HG03064 (cell line): ENCODE data around the gene AFF1.
A peak's percentile ranks its signal among the peaks of the same experiment; 100 is the strongest.
"Not testable (repeated sequence)": the region's sequence is repeated elsewhere in the genome, so short reads cannot be mapped to it uniquely, and the experiment has no call there.

ENCODE experiments used
- ATAC-seq: cut with Tn5 transposase; IDR thresholded peaks from one replicate; pipeline ENCODE4 v1.9.1; 2021; ENCODE audit warnings: low read depth; ENCODE audit not compliant: unreplicated experiment

The AFF1 gene

DNA sequence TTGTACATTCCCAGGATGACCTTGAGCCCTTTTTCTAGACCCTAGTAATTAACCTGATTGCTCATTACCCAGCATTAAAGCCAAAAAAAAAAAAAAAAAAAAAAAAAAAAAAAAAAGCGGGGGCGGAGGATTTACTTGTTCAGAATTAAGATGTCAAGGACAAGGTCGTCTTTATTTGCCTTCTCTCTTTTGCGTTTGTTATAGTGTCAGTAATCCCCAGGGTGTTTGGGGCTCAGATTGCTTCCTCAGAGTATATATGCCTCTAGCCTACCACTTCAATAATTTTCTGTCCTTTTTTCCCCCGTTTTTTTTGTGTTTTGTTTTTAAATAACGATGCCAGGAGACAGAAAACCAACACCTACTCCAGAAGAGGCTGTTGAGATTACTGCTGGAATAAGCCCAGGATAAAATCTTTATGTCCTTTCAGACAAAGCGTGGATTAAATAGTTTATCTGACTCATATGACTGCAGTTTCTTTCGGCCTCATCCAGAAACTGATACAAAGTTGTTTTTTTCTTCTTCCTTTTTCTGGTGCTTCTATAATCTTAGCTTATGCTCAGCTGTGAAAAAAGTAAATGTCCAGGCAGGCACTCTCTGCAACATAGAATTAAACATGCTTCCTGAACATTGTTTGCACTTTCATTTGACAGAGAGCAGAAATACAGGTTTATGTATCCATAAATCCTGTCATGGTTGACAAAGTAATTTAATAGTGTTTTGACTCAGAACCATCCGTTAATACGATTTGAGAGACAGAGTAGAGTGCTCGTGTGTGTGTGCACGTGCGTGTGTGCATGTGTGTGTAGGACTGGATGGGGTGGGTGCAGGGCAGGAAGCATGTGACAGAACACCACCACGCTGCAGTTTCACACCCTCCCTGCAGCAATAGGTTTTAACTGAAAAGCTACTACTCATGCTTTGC lies 138.6 kb downstream of the AFF1 start:
- peak; percentile 90 for ATAC-seq

DNA sequence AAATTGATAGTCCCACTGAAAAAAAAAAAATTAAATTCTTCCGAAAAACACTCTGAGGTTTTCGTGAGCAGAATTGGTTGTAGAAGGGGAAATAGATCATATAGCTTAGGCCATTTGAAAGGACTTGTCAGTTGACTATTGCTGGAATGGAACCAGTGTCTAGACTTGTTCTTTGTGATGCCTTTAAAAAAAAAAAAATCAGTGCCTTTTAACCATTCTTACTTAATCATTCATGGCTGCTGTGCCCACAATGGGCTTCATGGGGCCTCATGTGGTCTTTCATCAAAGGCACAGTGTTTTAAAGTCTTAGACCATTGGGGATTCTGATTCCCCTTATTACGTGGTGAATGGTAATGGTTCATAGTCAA lies 139.3 kb downstream of the AFF1 start:
- peak; percentile 18 for ATAC-seq

DNA sequence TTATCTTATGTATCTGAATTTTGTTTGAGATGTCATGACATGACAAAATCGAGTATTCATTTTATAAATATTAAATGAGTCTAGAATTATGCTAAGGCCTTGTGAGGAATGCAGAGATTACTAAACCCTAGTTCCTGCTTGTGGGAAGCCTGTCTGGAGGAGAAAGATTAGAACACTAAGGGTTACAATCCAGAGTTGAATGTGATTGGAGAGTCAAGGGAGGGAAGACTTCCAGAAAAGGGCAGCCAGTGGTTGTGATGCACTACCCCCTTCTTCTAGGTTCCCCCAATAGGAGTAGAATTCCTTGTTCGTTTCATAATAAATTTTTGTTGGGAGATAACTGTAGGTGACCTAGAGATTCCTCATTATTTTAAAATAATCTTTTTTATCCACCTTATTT lies 141.1 kb downstream of the AFF1 start:
- no peak for ATAC-seq

DNA sequence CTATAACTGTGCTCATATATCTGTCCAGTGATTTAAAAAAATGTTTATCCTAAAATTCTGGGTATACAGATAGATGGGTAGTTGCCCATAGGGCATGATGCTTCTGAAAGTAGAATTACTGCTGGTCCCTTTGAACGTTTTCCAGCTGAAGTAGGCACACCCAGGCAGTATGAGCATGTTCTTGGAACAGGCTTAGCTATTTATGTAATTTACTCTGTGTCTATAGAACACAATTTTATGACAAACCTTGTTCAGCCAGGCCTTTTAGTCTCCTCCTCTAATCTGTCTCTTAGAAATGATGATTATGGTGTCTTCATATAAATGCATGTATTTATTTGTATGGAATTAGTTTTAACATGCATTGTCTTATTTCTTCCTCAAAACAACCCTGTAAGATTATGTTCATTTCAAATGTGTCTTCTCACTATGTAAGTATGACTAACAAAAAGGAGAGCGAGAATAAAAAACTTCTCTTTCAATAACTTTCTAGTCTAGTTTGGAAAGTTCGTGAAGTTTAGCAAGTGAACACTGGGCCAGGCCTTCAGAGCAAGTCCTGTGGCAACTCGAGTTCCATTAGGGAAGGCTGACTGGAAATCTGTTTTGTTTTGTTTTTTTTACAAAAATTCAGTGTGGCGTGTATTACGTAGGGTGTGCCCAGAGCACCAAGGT lies 142.0 kb downstream of the AFF1 start:
- no peak for ATAC-seq

DNA sequence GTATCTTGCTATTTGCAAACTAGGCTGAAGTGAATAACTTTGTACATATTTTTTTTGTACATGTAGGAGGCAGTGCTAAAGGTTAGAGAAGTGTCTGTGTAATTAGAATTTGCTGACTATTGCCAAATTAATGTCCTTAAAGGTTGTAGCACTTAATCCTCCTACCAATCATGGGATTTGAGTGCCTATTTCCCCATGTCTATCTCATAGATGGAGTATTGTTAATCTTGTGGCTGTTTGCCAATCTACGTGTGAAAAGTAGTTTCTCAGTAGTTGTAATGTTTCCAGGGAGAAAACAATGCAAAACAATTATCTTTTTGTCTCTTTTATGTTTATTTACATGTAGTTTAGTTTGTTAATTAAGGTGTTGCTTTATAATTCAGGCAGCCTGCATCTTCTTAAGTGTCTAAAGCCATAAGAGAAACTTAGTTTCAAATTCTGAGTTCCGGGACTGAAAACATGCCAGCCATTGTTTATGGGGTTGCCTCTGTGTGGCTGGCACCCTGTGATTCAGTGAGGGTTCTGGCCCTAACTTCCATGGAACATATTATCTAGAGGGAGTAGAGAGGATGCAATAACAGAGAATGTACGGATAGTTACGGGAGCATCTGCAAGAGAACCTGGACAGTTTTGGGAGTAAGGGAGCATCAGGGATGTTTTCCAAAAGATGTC lies 143.2 kb downstream of the AFF1 start:
- no peak for ATAC-seq

DNA sequence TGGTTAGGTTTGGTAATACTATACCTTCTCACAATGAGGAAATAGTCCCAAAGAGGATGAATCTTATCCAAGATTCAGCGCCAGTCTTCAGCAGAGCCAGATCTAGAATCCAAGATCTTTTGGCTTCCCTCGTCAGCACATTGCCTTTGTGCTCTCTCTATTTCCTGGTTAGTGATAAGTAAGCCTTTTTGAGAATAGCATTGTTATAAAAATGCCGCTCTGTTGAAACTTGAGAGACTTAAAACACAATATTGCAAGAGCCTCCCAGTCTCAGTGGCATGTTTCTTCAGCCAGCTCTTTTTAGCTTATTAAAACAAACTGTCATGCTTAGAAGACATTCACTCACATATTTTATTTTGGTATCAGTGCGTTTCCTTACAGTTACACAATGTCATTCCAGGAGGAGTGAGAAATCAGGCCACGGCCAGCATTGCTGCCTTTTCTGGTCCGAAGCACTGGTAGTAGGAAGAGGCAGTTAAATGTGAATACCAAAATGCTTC lies 144.2 kb downstream of the AFF1 start:
- ATAC-seq: no peak

DNA sequence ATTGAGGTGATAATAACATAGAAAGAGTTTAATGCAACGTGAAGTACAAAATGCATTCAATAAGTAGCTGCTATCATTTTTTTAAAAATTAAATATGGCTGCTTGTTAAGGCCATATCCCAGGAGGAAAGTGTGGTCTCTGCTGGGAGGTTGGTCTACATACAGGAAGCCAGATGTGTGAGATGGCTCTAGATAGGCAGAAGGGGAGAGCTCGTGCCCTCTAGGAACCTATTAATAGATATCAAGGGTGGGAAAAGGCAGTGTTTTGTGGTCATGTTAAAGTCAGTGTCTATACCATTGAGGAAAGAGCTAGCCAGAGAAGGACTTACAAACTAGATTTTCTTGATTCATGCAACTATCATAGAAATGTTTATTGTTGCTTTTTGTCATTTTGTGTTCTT lies 145.2 kb downstream of the AFF1 start:
- no peak for ATAC-seq

DNA sequence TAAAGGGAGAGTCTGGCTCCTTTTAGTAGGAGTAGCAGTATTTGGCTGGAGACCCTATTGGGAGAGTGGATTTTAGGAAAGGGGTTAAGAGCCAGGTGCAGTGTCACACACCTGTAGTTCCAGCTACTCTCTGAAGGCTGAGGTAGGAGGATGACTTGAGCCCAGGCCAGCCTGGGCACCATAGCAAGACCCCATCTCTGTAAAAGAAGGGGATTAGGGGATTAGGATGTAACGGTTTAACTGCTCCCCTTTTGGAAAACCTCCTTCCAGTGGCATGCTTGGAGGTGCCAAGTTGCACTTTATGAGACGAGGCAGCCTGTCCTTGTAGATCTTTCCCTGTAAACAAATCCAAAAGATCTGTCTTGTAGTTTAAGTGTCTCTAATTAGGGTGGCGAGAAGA lies 145.7 kb downstream of the AFF1 start:
- ATAC-seq: no peak

DNA sequence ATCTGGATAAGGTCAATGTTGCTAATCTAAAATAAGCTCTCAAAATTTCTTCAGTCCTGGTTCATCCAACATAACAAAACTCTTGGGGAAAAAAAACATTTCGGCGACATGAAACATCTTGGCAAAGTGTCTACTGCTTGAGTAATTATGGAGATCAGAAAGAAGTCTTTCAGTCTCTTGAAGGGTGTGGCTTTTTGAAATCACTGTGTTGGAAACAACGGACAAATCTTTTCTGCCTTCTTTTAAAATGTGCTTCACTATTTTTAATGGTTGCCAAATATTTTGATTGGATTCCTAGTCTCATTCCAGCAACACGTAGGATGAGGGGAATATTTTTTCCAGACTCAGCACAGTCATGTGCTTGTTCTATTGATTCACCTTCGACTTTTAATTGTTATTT lies 147.0 kb downstream of the AFF1 start:
- ATAC-seq: no peak

DNA sequence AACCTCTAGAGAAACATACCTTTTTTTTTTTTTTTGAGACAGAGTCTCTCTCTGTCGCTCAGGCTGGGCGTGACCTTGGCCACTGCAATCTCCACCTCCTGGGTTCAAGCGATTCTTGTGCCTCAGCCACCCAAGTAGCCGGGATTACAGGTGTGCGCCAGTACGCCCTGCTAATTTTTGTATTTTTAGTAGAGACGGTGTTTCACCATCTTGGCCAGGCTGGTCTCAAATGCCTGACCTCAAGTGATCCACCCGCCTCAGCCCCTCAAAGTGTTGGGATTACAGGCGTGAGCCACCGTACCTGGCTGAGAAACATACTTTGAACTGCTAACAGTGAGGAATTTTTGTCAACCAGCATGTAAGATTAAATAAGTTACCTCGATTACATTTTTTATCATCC lies 150.9 kb downstream of the AFF1 start:
- ATAC-seq: not testable (repeated sequence)

DNA sequence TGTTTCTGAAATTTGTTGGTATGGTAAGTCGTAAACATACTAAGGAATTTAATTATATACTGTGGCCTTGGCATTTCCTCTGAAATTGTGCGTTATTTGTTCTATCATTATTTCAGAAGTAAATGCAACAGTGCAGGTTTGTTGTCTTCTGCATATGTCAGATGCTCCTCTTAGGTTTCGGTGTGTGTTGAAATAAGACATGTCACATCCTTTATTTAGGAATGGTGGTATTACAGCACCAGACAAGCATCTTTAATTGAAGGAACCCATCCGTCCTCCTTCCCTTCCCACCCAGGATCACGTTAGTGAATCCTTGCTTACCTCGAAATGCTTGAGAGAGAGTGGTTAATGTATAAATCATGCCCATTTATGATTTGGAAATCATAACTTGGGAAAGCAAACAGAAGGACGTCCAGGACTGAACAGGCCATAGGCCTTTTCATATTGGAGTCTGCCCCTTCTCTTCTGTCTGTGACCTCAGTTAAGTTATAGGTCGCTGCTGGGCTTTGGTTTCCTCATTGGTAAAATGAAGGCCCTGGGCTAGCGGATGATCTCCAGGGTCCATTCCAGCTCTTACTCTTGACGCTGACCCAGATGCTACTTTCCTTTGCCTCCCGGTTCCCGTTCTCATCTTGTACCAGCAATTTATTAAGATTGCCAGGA lies 151.5 kb downstream of the AFF1 start:
- no peak for ATAC-seq

DNA sequence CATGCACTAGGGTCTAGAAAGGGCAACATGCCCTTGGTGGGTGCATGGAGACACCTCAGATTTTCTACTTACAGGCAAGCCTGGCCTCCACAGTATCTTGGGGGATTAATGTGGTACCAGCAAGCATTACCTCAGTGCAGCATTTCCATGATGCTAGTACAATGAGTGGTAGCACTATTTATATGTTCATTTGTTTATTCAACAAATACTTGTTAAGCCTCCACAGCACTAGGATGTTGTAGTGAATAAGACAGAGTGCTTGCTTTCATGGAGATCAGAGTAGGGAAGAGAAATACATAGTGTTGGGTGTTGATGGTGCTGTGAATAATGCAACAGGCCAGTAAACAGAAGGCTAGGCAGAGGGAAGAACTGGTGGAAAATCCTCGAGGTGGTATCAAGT lies 152.2 kb downstream of the AFF1 start:
- ATAC-seq: no peak

DNA sequence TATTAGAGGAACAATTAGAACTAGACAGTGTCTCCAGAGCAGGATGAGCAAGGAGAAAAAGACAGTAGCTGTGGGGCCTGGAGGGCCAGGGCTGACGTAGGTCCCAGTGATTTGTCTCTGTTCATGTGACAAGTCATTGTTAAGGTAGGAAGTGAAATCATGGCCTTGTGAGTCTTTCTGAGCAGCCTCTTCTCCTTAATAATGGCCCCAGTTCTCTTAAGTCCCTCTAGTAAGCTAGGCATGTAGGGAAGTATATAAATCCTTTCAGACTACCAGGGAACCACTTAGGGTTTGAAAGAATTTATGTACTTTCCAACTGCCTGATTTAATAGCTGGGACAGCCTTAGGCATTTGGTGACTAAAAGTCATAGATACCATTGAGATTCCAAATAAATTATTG lies 152.6 kb downstream of the AFF1 start:
- ATAC-seq: no peak

DNA sequence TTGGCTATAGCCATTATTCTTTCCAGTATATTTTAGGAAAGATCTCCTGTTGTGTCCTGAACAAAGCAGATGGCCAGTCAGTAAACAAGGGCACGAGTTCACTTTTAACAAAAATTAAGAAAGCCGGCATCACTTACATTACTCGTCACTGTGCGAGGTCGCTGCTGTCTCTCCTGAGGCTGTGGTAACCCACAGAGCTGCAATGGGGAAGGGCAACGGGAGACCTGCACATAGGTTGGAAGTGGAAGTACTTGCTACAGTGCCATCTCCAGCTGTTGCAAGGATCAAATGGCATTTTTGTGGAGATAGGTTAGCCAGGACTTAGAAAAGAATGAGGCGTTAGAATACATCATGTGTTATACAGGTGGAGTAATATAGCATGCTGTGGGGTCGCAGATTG lies 153.4 kb downstream of the AFF1 start:
- no peak for ATAC-seq

DNA sequence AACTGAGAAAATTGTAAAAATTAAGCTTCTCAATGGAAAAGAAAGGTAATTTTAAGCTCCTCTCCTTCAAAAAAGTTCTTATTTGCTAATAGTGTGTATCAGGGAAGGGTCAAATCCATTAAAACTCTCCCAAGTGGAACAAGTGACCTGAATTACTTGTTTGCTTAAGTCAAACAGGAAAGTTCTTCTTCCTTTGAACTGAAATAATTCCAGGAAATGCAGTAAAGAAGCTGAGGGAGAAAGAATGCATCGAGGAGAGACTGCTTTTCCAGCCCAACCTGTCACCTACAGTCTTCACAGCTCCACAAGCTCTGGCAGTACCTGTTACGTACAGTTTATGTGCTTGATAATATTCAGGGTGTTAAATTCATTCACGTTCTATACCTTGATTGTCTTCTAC lies 154.6 kb downstream of the AFF1 start:
- ATAC-seq: no peak

DNA sequence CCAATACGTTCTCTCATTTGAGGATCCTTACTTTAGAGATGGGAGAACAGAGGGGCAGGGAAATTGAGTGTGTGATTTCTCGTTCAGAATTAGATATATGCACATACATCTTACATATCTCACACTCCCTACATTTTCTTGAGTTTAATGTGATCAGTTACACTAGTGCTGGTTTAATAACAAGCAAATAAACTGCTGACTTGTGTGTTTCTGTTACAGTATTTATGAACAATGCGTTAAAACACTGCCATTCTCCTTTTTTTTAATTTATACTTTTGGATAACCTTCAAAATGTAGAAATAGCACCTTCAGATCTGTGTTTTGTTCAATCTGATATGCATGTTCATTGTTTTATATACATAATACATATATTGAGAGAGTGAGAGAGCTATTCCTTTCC lies 155.5 kb downstream of the AFF1 start:
- no peak for ATAC-seq

DNA sequence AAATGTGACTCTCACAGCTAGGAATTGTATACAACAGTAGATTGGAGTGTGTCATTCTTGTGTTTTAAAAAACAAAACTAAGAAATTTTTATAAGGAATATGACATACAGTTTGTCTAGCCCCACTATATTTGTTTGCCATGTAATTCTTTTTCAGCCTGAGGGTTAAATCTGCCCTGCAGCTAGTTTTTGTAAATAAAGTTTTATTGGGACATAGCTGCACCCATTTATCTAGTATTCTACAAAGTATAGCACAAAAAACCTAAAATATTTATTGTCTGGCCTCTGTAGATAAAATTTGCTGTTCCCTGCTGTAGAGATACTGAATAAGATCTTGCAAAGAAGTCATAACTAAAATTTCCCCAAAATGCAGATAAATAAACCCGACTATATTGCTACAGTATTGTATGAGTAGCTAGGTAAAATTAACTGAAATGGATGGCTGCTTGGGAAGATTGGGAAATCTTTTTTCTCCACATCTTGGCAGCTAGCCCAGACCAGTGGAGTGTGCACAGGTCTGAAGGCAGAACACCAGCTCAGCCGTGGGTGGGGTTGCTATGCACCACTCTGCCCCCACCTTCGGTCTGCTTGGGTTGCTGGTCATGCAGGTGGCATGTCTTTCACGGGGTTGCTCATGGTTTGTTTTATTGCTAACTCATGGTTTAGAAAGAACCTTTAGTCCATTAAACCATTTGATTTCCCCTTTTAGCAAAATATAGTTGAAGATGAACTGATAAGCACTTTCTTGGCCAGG lies 157.8 kb downstream of the AFF1 start:
- ATAC-seq: no peak

DNA sequence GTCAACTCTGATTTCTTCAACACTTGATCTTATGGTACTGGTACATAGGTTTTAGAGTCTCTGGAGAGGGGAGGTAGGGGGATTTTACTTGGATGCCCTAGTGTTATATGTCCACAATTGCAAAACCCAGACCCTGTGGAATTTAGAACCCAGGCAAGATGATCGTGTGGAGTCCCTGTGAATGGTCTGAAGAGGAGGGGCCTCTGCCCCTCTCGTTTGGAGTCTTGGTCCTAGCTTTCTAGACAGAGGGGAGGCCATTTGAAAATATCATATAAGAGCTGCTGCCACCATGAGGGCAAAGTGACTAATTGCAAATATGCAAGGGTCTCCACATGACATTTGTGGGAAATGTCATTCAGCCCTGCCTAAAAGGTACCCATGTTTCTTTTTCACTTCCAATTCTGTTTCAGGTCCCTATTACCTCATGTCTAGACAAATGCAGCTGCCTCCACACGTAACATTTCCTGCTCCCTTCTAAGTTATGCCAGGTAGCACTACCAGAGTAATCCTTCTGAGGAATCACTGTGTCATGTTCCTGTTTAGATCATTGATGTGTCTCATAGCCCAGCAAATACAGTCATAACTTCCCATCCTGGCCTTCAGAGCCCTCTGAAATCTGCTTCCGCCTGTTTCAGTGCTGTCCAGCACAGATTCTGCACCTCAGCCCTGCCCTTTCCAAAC lies 158.8 kb downstream of the AFF1 start:
- peak; percentile 77 for ATAC-seq

DNA sequence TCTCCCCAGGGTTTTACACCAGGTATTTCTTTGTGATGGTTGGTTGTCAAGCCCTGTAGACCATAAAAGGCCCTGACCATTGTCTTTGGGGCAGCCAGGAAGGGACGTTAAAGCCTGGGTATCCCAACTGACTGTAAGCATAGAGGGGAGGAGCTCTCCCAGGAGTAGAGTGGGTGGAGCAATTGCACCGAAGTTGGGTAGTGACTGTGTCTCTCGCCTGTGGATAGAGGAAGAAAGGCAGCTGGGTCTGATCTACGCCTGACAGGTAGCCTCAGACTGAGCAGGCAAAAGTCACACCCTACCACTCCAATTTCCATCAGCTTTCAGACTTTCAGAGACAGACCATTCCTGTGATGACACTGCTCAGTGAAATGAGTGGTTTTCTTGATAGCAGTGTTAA lies 162.3 kb downstream of the AFF1 start:
- no peak for ATAC-seq

DNA sequence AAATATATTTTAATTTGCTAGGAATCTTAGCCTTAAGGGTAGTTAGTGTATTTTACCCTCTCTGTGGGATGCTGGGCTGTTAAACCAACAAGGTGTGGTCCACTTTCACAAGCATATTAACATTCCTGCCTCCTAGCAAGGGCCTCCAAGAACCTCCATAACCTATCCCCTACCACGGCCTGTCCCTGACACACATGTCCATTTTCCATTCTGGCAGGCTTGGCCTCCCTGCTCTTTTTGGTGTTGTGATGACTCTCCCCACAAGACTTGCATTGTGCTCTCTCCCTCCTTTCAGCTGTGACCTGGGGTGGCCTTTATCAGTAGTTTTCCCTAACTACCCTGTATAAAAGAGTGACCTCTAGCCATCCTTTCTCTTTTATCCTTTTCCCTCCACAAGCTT lies 165.4 kb downstream of the AFF1 start:
- ATAC-seq: no peak
